GM10266 (cell line): ENCODE data around the gene CDK6.

Experiments used
- DNase-seq: peaks from one replicate; pipeline ENCODE4 v3.0.0; 2012; ENCODE audit errors: extremely low spot score
- TF ChIP-seq, protein P1 (sequence below): IDR thresholded peaks from 2 replicates; pipeline ENCODE4 v1.5.1; 2012; ENCODE audit warnings: mild to moderate bottlenecking, low read depth; ENCODE audit not compliant: control insufficient read depth, insufficient read depth; ENCODE audit errors: missing control alignments

The CDK6 gene

DNA sequence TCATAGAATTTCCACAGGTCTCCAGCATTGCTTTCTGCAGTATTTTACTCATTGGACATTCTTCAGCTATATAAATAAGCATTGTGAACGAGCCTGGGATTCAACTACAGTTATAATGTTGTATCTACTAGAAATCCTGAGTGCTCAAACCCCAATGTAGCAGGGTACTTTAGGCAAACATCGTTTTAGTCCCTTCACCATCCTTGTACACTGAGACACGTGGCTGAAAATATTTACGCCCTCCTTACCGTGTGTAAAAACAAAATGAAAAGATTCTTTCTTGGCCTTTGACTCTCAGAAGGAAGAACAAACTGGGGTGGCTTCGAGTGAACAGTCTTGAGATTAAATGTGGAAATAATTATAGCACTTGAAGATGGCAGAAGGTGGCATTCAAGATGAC, 25.2 kb downstream of the CDK6 start:
- DNase-seq: no peak
- TF ChIP-seq, protein P1, sequence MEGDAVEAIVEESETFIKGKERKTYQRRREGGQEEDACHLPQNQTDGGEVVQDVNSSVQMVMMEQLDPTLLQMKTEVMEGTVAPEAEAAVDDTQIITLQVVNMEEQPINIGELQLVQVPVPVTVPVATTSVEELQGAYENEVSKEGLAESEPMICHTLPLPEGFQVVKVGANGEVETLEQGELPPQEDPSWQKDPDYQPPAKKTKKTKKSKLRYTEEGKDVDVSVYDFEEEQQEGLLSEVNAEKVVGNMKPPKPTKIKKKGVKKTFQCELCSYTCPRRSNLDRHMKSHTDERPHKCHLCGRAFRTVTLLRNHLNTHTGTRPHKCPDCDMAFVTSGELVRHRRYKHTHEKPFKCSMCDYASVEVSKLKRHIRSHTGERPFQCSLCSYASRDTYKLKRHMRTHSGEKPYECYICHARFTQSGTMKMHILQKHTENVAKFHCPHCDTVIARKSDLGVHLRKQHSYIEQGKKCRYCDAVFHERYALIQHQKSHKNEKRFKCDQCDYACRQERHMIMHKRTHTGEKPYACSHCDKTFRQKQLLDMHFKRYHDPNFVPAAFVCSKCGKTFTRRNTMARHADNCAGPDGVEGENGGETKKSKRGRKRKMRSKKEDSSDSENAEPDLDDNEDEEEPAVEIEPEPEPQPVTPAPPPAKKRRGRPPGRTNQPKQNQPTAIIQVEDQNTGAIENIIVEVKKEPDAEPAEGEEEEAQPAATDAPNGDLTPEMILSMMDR: no peak

DNA sequence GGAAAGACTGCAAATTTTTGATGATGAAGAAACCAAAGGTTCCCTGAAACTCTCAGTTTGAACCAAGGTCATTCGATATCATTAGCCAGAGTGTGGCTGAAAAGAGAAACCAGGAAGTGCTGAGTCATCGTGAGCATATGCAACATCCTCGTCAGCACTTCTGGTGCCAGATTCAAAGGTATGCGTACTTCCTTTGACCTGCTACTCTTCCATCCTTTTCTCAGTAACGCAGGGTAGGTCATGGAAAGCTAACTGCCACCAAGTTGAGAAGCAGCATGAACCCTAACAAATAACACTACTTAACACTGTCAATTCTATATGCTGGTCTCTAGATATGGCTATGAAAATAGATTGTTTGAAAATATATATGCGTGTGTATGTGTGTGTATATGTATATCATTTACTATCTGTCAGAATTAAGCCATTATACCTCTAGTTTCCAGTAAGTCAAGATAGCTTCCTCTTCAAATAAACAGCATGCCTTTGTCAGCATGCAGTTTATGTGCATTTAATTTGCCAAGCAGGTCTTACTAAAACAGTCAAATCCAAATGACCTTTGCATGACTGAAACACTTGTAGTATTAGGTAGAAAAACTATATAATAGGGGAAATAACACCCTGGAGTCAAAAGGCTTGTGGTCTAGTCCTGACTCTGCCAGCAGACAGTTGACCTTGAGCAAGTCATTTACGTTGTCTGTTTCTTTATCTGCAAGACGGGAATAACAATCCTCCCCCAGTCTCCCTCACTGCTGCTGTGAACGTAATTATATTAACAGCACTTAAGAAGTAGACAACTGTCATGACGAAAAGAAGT, 26.4 kb downstream of the CDK6 start:
- TF ChIP-seq, protein P1: no peak
- DNase-seq: peak; percentile 45

DNA sequence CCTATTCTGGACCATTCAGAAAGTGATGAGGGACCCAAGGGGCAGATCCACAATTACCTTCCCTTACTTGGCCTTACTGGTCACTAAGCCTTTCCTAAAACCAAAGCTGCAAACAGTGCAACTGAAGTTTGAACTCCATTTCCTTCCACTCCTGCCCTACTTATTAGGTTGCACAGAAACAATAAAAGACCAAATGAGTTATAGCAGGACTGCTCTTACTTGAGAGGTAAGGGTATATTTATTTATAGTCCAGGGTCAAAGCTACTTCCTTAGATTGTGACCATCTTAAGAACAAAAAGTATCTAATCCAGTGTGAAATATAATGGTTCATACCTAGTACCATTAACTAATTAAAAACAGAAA, 27.0 kb downstream of the CDK6 start:
- DNase-seq: no peak
- TF ChIP-seq, protein P1: no peak

DNA sequence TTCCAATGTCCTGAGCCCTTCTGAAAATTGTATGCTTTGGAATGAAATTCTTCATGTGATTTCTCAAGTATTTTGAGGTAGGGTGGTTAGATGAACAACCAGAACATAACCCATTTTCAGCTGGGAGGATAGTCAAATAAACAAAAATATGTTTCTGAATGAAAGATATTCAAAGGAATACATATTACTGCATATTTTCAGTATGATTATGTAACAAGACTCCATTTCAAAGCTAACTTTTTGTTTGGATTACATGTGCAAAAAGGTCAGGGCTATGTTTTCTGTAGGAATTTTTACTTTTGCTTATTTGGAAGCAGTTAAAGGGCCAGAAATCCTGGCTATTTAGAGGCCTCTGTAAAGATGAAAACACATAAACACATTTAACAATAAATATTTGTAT, 27.7 kb downstream of the CDK6 start:
- DNase-seq: no peak
- TF ChIP-seq, protein P1: no peak

DNA sequence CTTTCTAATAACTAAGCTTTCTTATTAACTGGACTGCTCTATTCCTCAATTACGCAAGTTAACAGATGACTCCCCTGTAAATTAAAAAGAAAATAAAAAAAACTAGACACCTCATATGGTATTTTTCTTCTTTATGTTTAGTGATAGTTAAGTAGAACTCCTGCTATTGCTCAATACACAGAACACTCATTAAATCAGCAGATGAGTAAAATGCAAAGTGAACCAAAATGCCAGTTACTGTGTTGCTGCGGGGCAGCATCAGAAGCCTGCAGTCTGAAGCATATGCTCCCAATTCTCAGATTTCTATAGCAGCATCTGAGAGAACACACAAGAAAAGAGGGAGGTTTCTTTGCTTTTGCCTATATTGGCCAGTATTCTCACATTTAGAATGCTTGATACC, 28.4 kb downstream of the CDK6 start:
- TF ChIP-seq, protein P1: no peak
- DNase-seq: no peak

DNA sequence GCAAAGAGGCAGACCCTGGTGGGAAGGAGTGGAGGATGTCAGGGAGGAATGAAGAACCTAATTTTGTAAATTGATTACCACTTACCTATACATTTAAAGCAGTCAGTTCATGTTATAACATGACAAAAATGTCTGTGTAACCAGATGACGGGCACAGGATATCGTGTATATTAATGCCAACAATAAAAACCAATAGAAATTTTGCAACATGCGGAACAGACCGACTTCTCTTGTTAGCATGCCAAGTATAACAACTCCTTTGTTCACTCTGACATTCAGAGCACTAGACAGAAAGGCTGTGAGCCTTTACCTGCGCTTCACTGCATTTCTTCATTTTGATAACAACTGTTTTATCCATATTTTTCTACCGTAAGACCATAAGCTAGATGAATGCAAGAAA, 29.9 kb downstream of the CDK6 start:
- DNase-seq: no peak
- TF ChIP-seq, protein P1: no peak

DNA sequence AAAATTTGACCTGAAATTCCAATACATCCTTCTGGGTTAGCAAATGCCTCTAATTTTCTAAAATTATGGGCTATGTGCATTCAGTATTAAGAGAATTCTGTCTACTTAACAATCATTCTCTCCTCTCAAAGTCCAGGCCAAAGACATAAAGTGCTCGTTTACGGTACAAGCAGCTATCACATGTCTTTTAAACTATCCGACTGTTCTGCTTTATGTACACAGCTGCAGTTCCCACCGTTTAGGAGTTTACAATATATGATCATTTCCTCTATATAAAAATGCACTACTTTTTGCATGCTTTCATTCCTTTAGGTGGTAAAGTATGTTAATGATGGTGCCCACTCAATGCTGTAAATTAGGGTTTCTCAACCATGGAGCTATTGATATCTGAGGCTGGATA, 34.0 kb downstream of the CDK6 start:
- TF ChIP-seq, protein P1: no peak
- no peak for DNase-seq
